Esophagus squamous epithelium (tissue), 4 donors: ENCODE results near the gene PPCS.

Experiments used
- POLR2A ChIP-seq, 4 donors: fragments of 450-650 bp; IDR thresholded peaks; one replicate each; pipeline ENCODE4 v1.6.1; 2017; ENCODE audit warnings: antibody characterized with exemption in 4 of 4, mild to moderate bottlenecking in 4 of 4, moderate library complexity in 3 of 4
- TF ChIP-seq, protein P1 (sequence below), 6 experiments: fragments of 450-650 bp in 4 of 6; fragments of 200-600 bp in 2 of 6; sonication (generic) in 2 of 6; IDR thresholded peaks; one replicate each; pipeline ENCODE4 v1.5.1; 2016 to 2019; ENCODE audit warnings: antibody characterized with exemption in 6 of 6, mild to moderate bottlenecking in 4 of 6, moderate library complexity in 4 of 6

DNA sequence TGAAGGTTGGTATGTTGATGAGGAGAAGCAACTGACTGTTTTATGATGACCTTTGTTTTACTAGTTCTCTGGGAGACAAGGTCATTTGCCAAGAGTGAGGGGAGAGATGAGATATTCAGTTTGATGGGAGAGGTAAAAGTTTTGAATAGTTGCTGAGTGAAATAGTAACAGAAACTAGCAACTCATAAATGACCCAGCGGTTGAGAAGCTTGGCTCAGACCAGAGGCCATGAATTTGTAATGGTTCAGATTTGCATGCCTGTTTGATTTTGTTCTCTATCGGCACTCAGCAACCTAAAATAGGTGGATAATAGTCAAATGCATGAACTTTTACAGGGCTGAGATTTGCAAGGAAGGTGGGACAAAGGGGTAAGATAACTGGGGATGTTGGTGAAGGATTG lies 13.4 kb downstream of the PPCS start:
- TF ChIP-seq POLR2A (IDR thresholded peaks at IDR 0.05) = no peak
- TF ChIP-seq, protein P1, sequence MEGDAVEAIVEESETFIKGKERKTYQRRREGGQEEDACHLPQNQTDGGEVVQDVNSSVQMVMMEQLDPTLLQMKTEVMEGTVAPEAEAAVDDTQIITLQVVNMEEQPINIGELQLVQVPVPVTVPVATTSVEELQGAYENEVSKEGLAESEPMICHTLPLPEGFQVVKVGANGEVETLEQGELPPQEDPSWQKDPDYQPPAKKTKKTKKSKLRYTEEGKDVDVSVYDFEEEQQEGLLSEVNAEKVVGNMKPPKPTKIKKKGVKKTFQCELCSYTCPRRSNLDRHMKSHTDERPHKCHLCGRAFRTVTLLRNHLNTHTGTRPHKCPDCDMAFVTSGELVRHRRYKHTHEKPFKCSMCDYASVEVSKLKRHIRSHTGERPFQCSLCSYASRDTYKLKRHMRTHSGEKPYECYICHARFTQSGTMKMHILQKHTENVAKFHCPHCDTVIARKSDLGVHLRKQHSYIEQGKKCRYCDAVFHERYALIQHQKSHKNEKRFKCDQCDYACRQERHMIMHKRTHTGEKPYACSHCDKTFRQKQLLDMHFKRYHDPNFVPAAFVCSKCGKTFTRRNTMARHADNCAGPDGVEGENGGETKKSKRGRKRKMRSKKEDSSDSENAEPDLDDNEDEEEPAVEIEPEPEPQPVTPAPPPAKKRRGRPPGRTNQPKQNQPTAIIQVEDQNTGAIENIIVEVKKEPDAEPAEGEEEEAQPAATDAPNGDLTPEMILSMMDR (IDR thresholded peaks at IDR 0.05) = no peak
